SK-N-MC (cell line): Measurements from ENCODE around the gene GCK.
"Not testable (repeated sequence)": the region's sequence is repeated elsewhere in the genome, so short reads cannot be mapped to it uniquely, and the experiment has no call there.

ENCODE experiments used
- DNase-seq: peaks from one replicate; pipeline ENCODE4 v3.0.0-alpha.2; 2011; ENCODE audit warnings: low read depth, low spot score
- H3K27ac ChIP-seq: fragments of 200-600 bp; sonication (generic); 2 replicates; pipeline ENCODE4 v1.5.1; 2016; ENCODE audit warnings: mixed run types
- H3K36me3 ChIP-seq: fragments of 200-600 bp; sonication (generic); 2 replicates; pipeline ENCODE4 v1.6.1; 2017; ENCODE audit warnings: antibody characterized with exemption, low read length, mixed read lengths; ENCODE audit not compliant: insufficient read depth
- H3K4me3 ChIP-seq: fragments of 200-600 bp; sonication (generic); 2 replicates; pipeline ENCODE4 v1.5.1; 2016
- H3K9ac ChIP-seq: fragments of 200-600 bp; sonication (generic); 2 replicates; pipeline ENCODE4 v1.8.0; 2017; ENCODE audit warnings: mixed run types, mixed read lengths; ENCODE audit not compliant: insufficient read length
- H3K9me3 ChIP-seq: fragments of 200-600 bp; sonication (generic); 2 replicates; pipeline ENCODE4 v1.6.1; 2017; ENCODE audit warnings: low read depth, mild to moderate bottlenecking, antibody characterized with exemption, low read length, moderate library complexity, mixed read lengths
- EZH2 ChIP-seq: fragments of 200-600 bp; sonication (generic); IDR thresholded peaks from one replicate; pipeline ENCODE4 v1.6.1; 2017; ENCODE audit warnings: antibody characterized with exemption
- FOXP2 ChIP-seq: optimal IDR thresholded peaks from 2 replicates; pipeline ENCODE3; 2011; ENCODE audit warnings: mild to moderate bottlenecking, moderate library complexity; ENCODE audit not compliant: insufficient read depth; ENCODE audit errors: extremely low read length, control extremely low read depth
- POLR2AphosphoS5 ChIP-seq: IDR thresholded peaks from 2 replicates; pipeline ENCODE4 v1.6.1; 2012; ENCODE audit warnings: mild to moderate bottlenecking, low read depth, low read length, borderline replicate concordance

The GCK gene

DNA sequence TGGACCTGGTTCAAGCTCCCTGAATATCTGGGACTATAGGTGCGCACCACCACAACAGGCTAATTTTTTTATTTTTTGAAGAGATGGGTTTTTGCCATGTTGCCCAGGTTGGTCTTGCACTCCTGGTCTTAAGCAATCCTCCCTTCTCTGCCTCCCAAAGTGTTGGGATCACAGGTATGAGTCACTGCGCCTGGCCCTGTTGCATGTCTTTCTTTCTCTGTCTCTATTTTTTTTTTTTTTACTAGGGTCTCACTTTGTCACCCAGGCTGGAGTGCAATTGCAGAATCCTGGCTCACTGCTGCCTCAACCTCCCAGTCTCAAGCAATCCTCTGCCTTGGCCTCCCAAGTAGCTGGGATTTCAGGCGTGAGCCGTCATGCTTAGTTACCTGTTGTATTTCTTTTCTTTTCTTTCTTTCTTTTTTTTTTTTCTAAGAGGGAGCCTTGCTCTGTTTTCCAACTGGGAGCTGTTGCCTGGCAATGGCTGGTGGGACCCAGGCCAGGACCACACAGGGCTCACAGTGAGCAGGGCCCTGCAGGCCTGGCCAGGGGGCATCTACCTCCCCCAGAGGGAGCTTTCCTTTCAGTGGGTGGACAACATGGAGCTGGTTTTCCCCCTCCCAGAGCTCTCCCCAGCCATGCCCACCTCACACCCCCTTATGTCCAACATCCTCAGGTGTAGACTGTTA, 54.2 kb downstream of the GCK start:
- no peak for DNase-seq
- Histone ChIP-seq H3K36me3 (no peaks in the 10 kb centered on the region), H3K27ac (no peak overlapping the region), H3K9ac (no peak overlapping the region), H3K4me3 (no peak overlapping the region), H3K9me3 (no peaks in the 10 kb centered on the region)
- TF ChIP-seq FOXP2 (no peak), POLR2AphosphoS5 (no peak), EZH2 (no peak)

DNA sequence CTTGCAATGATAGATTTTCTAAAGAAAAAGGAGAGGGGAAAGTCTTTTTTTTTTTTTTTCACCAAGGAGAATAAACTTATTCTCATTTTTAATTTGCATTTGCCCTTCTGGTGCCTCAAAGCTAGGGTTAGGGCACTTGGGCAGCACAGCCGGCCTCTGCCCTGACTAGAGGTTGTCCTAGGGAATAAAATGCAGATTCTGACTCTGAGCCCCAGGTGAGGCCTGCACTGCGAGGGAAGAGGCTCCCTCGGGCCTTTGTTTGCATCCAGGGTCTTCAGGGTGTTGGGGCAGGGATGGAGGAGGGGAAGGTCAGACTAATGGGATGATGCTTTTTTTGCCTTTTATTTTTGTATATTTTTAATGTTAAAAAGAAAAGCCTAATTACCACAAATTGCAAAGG, 55.9 kb downstream of the GCK start:
- no peak for TF ChIP-seq FOXP2
- TF ChIP-seq POLR2AphosphoS5: no peak
- no peak for TF ChIP-seq EZH2
- no peaks in the 10 kb centered on the region for H3K9me3 ChIP-seq
- no peak overlapping the region for H3K4me3 ChIP-seq
- H3K36me3 ChIP-seq: no peaks in the 10 kb centered on the region
- H3K9ac ChIP-seq: no peak overlapping the region
- no peak overlapping the region for H3K27ac ChIP-seq
- no peak for DNase-seq

GRCh38 chr7:44132039-44132438, 57.2 kb downstream of the GCK start:
- Histone ChIP-seq H3K4me3 (no peak overlapping the region), H3K27ac (no peak overlapping the region), H3K9ac (no peak overlapping the region), H3K9me3 (no peaks in the 10 kb centered on the region), H3K36me3 (no peaks in the 10 kb centered on the region)
- no peak for DNase-seq
- TF ChIP-seq EZH2 (no peak), POLR2AphosphoS5 (no peak), FOXP2 (no peak)

- Histone ChIP-seq H3K36me3 (no peaks in the 10 kb centered on the region), H3K27ac (no peak overlapping the region), H3K4me3 (no peak overlapping the region), H3K9ac (no peak overlapping the region), H3K9me3 (no peaks in the 10 kb centered on the region)
- TF ChIP-seq FOXP2: no peak
- TF ChIP-seq POLR2AphosphoS5: no peak
- no peak for TF ChIP-seq EZH2
- DNase-seq: no peak
These were observed 57.8 kb downstream of the GCK start for GRCh38 chr7:44131173-44132029.

GRCh38 chr7:44128721-44129582, 60.3 kb downstream of the GCK start:
- no peak overlapping the region for H3K27ac ChIP-seq
- no peaks in the 10 kb centered on the region for H3K9me3 ChIP-seq
- no peaks in the 10 kb centered on the region for H3K36me3 ChIP-seq
- DNase-seq: no peak
- H3K9ac ChIP-seq: no peak overlapping the region
- no peak overlapping the region for H3K4me3 ChIP-seq
- TF ChIP-seq EZH2 (no peak), FOXP2 (no peak), POLR2AphosphoS5 (no peak)

DNA sequence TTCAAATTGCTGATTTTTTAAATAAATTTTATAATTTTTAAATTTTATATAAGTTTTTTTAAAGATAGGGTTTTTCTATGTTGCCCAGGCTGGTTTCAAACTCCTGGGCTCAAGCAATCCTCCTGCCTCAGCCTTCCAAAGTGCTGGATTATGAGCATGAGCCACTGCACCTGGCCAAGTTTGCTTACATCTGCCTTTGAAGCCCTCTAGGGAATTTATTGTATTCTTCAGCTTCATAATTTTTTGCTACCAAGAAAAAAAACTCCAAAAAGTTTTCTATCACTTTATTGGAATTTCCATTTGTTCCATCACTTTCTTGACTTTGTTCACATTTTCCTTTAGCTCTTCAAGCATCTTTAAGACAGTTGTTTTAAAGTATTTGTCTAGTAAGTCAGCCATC, 62.1 kb downstream of the GCK start:
- Histone ChIP-seq H3K36me3 (no peaks in the 10 kb centered on the region; the same call in 1 of the 2 replicates), H3K27ac (no peak overlapping the region), H3K9me3 (no peaks in the 10 kb centered on the region), H3K9ac (no peak overlapping the region), H3K4me3 (no peak overlapping the region)
- DNase-seq: no peak
- TF ChIP-seq FOXP2: no peak
- no peak for TF ChIP-seq EZH2
- no peak for TF ChIP-seq POLR2AphosphoS5

DNA sequence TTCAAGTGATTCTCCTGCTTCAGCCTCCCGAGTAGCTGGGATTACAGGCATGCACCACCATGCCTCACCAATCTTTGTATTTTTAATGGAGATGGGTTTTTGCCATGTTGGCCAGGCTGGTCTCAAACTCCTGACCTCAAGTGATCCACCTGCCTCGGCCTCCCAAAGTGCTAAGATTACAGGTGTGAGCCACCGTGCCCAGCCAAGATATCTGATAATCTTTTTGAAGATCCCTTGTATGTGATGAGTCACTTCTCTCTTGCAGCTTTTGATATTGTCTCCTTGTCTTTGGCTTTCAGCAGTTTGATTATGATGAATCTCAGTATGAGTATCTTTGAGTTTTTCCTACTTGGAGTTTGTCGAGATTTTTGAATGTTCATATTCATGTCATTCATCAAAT, 62.7 kb downstream of the GCK start:
- H3K9ac ChIP-seq, H3K27ac ChIP-seq, H3K36me3 ChIP-seq, H3K9me3 ChIP-seq, DNase-seq, H3K4me3 ChIP-seq: not testable (repeated sequence)

GRCh38 chr7:44124822-44125202, 64.4 kb downstream of the GCK start:
- TF ChIP-seq EZH2 (no peak), FOXP2 (no peak), POLR2AphosphoS5 (no peak)
- H3K27ac ChIP-seq: no peak overlapping the region

More at GRCh38 chr7:44124822-44125202, 64.4 kb downstream of the GCK start:
- DNase-seq: no peak
- Histone ChIP-seq H3K36me3 (peaks cover 22% of the 10 kb centered on the region), H3K9ac (no peak overlapping the region), H3K4me3 (no peak overlapping the region), H3K9me3 (no peaks in the 10 kb centered on the region)
